GM12874 (cell line): Measurements from ENCODE around the gene INSR.

Experiments
- CTCF ChIP-seq: IDR thresholded peaks from 2 replicates; pipeline ENCODE4 v1.5.1; 2011; ENCODE audit warnings: low read depth, mild to moderate bottlenecking, control low read depth, low read length, moderate library complexity; ENCODE audit not compliant: insufficient read depth

INSR gene

DNA sequence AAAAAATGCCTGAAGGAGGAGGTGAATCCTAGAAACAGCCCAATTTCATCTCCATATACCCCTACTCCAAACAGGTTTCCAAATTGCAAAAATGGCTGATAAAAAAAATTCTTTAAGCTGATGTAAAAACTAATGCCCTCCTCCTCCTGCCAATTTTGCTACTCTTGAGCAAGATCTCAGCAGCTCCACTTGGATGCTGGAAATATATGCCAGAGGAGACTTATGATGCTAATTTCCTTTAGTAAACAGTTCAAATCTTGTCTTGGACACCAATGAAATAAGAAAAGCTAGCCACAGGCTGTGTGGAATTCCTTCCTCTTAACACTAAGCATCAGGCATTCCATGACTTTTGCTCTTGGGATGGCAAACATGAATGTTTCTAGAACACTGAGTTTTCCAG is 67.5 kb downstream of the INSR start:
- TF ChIP-seq CTCF: no peak

GRCh38 chr19:7225741-7226140 is 68.5 kb downstream of the INSR start:
- TF ChIP-seq CTCF: no peak

- TF ChIP-seq CTCF: no peak
Measured at GRCh38 chr19:7224995-7225394, 69.2 kb downstream of the INSR start.

DNA sequence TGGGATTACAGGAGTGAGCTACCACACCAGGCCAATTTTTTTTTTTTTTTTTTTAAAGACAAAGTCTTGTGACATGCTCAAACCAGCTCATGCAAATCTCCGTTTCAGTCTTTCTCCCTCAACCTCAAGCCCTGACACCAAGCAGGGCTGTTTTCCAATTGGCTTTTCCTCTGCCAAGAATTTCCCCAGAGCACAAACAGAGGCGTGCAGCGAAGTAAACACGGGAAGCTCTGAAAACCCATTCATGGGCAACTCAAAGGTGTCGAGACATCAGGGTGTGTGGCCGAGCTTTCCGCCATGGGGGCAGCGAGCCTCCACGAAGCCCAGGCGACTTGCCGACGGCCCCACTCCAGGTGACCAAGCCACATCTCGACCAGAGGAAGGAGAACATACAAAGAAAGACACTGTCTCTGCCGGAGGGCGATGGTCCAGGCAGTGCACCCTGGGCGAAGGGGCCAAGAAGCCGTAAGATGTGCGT is 70.0 kb downstream of the INSR start:
- no peak for TF ChIP-seq CTCF

- TF ChIP-seq CTCF: no peak
Measured at GRCh38 chr19:7223429-7223828, 70.8 kb downstream of the INSR start.

GRCh38 chr19:7219056-7219455 is 75.2 kb downstream of the INSR start:
- no peak for TF ChIP-seq CTCF

- TF ChIP-seq CTCF: no peak
Measured at GRCh38 chr19:7217861-7218260, 76.4 kb downstream of the INSR start.

DNA sequence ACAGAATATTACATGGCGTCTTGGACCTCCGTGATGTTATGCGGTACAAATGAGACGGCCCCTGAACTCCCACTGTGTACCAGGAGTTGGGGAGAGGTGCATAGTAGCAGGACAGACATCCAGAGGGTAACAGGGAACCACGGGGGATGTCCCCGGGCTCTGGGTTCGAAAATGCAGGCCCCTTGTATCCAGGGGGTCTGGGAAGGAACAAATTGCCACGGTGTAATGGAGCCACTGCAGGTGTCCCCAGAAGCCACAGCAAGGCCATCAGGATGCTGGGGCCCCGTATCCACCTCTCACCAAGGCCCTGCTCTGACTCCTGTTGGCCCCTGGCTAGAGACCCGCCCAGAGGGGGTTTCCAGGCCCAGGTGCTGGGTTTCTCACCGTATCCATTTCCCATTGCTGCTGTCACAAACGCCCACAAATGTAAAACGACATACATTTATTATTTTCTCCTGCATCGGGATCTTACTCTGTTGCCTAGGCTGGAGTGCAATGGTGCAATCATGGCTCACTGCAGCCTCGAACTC is 77.8 kb downstream of the INSR start:
- no peak for TF ChIP-seq CTCF
